ENCODE measurements around the gene OSM.
A peak's percentile ranks its signal among the peaks of the same experiment; 100 is the strongest.

Gene OSM

GRCh38 chr22:30232716-30233218 is 33.9 kb downstream of the OSM start:
- peak; percentile 63 for DNase-seq (ENCODE audit: low read depth)
- no peak overlapping the region for H3K4me3 ChIP-seq (ENCODE audit: low read depth, low read length)
- TF ChIP-seq, protein P1, sequence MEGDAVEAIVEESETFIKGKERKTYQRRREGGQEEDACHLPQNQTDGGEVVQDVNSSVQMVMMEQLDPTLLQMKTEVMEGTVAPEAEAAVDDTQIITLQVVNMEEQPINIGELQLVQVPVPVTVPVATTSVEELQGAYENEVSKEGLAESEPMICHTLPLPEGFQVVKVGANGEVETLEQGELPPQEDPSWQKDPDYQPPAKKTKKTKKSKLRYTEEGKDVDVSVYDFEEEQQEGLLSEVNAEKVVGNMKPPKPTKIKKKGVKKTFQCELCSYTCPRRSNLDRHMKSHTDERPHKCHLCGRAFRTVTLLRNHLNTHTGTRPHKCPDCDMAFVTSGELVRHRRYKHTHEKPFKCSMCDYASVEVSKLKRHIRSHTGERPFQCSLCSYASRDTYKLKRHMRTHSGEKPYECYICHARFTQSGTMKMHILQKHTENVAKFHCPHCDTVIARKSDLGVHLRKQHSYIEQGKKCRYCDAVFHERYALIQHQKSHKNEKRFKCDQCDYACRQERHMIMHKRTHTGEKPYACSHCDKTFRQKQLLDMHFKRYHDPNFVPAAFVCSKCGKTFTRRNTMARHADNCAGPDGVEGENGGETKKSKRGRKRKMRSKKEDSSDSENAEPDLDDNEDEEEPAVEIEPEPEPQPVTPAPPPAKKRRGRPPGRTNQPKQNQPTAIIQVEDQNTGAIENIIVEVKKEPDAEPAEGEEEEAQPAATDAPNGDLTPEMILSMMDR (conservative IDR thresholded peaks at IDR 0.05; ENCODE audit: low read depth, low read length) = no peak

DNA sequence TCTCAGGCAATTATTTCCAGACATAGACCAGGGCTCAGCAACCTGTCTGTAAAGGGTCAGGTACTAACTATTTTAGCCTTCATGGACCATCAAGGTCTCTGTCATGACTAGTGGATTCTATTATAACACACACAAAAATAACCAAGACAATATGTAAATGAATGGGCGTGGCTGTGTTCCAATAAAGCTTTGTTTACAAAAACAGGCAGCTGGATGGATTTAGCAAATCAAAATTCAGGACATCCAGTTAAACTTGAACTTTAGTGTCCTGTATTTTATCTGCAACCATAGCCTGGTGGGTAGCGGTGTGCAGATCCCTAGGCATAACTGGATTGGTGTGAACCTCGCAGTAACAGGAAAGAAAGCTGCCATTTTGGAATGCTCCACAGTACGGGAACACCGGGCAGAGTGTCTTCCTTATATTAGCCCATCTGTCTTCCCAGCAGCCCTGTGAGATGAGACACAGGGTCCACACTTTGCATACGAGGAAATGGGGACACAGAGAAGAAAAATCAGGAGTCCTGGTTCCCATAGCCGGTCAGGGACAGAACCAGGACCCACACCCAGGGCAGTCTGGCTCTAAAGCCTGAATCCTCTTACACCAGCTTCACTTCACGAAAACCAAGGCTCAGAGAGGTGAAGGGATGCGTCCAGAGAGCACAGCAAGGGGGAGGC is 35.7 kb downstream of the OSM start:
- no peak overlapping the region for H3K4me3 ChIP-seq (ENCODE audit: low read depth, low read length)
- TF ChIP-seq, protein P1 (conservative IDR thresholded peaks at IDR 0.05; ENCODE audit: low read depth, low read length) = no peak
- no peak for DNase-seq (ENCODE audit: low read depth)

DNA sequence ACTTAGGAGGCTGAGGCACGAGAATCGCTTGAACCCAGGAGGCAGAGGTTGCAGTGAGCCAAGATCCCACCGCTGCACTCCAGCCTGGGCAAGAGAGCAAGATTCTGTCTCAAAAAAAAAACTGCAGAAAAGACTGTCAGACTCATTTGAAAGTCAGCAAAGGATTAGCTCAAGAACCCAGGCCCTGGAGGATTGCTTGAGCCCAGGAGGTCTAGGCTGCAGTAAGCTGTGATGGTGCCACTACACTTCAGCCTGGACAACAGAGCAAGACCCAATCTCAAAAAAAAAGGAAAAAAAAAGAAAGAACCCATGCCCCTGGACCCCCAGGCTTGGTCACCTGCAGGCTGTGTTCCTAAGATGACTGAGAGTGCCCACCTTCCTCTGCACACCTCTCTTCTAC is 36.3 kb downstream of the OSM start:
- TF ChIP-seq, protein P1 (conservative IDR thresholded peaks at IDR 0.05; ENCODE audit: low read depth, low read length) = no peak
- H3K4me3 ChIP-seq (ENCODE audit: low read depth, low read length) = no peak overlapping the region
- DNase-seq (ENCODE audit: low read depth) = no peak

GRCh38 chr22:30228509-30229359 is 37.9 kb downstream of the OSM start:
- TF ChIP-seq, protein P1 (conservative IDR thresholded peaks at IDR 0.05; ENCODE audit: low read depth, low read length) = no peak
- no peak overlapping the region for H3K4me3 ChIP-seq (ENCODE audit: low read depth, low read length)
- DNase-seq (ENCODE audit: low read depth) = no peak

- DNase-seq (ENCODE audit: low read depth) = no peak
- TF ChIP-seq, protein P1 (conservative IDR thresholded peaks at IDR 0.05; ENCODE audit: low read depth, low read length) = no peak
- H3K4me3 ChIP-seq (ENCODE audit: low read depth, low read length) = no peak overlapping the region
Measured at GRCh38 chr22:30227438-30228228, 39.0 kb downstream of the OSM start.

GRCh38 chr22:30226192-30226832 is 40.3 kb downstream of the OSM start:
- no peak for DNase-seq (ENCODE audit: low read depth)
- H3K4me3 ChIP-seq (ENCODE audit: low read depth, low read length) = no peak overlapping the region
- TF ChIP-seq, protein P1 (conservative IDR thresholded peaks at IDR 0.05; ENCODE audit: low read depth, low read length) = no peak

Measured in choroid plexus epithelial cell (primary cell).